NCI-H510A treated with DMSO at 0.1 percent for 48 hours (cell line): Measurements from ENCODE around the gene ASMTL.
"Not testable (repeated sequence)": the region's sequence is repeated elsewhere in the genome, so short reads cannot be mapped to it uniquely, and the experiment has no call there.

Experiments used
- DNase-seq: peaks from one replicate; lab custom pipeline; 2025; lab: John Stamatoyannopoulos, UW

The ASMTL gene

DNA sequence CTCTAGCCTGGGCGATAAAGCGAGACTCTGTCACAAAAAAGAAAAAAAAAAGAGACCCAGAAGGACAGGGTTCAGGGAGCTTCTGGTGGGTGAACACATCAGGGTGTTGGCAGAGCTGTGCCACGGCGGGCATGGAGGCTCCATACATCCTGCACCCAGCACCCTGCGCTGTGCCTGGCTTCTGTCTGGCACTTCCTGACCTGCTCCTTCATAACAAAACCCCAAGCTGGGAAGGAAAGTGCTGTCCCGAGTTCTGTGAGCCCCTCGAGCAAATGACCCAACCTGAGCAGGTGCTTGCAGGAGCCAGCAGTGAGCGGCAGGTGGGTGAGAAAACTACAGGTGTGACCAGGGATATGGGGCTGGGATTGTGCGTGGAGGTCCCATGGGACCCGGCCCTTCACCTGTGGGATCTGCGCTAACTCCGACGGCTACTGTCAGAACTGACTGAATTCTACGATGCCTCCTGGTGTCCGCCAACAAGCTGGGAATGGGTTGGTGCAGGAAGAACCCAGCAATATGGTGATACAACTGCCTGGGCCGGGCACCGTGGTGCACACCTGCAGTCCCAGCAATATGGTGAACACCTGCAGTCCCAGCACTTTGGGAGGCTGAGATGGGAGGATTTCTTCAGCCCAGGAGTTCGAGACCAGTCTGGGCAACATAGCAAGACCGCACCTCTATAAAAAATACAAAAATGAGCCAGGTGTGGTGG is 18.9 kb downstream of the ASMTL start:
- no peak for DNase-seq

DNA sequence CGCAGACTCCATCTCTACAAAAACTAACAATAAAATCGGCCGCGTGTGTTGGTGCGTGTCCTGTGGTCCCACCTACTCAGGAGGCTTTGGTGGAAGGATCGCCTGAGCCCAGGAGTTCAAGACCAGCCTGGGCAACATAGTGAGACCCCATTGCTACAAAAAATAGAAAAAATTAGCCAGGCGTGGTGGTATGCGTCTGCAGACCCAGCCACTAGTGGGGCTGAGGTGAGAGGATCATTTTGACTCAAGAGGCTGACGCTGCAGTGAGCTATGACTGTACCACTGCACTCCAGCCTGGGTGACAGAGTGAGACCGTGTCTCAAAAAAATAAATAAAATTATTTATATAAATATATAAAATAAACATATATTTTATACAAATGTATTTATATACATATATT is 22.3 kb downstream of the ASMTL start:
- no peak for DNase-seq

DNA sequence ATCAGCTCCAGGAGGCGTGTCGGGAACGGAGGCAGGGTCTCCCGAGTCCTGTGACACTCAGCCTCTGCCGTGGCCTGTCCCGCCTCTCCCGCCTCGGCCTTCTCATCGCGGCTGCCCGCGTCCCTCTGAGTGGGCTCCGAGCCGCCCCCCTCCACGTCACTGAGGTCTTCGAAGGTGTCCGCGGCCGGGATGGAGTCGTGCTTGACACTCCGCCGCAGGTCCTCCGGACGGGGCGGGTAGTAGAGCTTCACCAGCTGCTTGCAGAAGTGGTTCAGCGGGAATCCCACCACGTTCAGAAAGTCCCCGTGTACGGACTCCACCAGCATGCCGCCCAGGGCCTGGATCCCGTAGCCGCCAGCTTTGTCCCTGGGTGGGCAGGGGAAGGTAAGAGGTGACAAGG is 25.0 kb downstream of the ASMTL start:
- DNase-seq, result no peak

DNA sequence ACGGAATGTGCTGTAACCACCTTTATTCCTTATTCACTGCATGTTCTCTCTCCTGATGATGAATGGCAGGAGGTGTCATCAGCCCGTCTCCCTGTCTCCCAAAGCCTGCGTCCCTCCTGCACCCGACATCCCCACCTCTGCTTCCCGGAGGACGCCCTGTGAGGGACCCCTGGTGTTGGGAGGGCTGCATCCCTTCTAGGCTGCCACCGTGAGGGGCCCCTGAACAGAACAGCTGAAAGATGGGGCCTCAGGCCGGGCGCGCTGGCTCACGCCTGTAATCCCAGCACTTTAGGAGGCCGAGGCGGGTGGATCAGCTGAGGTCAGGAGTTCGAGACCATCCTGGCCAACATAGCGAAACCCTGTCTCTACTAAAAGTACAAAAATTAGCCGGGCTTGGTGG is 26.4 kb downstream of the ASMTL start:
- not testable (repeated sequence) for DNase-seq

DNA sequence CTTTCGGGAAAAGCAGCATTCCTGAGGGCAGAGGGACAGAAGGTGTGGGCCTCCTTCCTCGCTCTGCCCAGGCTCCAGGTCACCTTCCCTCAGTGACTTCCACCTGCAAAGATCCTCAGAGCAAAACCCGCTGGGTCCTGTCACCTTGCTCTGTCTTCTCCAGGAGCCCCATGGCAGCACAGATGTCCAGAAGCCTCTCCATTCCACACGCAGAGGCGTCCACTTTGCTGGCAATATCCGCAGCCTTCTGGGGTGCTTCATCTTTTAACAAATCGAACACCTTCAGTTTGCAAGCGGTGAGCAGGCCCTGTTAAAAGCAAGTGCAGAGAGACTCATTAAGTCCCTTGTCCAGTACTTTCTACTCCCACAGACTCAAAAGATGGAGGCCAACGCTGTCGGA is 27.3 kb downstream of the ASMTL start:
- no peak for DNase-seq

DNA sequence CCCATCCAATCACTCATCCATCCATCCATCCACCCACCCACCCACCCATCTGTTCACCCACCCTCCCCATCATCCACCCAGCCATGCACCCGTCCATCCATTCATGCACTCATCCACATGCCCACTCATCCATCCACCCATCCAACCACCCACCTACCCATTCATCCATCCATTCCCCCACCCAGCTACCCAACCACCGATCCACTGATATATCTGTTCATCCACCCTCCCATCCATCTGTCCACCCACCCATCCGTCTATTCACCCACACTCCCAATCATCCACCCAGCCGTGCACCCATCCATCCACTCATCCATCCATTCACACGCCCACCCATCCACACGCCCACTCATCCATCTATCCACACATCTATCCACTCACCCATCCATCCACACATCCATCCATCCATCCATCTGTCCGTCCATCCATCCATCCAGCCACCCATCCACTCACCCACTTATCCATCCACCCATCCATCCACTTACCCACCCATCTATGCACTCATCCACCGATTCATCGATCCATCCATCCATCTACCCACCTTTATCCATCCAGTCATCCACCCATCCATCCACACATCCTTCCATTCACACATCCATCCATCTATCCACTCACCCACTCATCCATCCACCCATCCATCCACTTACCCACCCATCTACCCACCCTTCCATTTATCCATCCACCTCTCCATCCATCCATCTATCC is 28.4 kb downstream of the ASMTL start:
- no peak for DNase-seq

DNA sequence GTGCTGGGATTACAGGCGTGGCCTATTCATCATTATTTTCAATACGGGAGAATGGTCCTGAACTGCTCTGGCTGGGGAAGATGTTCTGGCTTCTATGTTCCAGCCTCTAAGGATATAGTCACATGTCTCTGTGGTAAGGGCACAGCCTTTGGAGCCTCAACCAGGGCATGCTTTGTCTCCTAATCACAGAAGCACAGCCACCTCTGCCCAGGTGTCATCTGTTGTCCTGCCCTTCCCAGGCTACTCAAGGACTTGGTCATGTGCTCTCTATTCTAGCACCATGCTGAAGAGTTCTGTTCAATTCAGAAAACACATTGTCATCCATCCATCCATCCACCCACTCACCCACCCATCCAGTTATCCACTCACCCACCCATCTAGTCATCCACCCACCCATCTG is 29.5 kb downstream of the ASMTL start:
- DNase-seq, result no peak

DNA sequence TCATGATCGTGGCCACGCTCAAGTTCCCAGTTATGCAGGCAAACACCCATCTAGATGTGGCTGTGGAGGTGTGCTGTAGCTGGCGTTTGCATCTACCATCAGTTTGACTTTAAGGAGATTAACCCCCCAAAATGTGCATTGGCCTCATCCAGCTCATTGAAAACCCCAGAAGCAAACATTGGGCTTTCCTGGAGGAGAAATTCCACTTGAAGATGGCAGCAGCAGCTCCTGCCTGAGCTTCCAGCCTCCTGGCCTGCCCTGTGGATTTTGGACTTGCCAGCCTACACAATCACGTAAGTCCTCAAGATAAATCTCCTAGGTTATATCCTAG is 30.6 kb downstream of the ASMTL start:
- no peak for DNase-seq

DNA sequence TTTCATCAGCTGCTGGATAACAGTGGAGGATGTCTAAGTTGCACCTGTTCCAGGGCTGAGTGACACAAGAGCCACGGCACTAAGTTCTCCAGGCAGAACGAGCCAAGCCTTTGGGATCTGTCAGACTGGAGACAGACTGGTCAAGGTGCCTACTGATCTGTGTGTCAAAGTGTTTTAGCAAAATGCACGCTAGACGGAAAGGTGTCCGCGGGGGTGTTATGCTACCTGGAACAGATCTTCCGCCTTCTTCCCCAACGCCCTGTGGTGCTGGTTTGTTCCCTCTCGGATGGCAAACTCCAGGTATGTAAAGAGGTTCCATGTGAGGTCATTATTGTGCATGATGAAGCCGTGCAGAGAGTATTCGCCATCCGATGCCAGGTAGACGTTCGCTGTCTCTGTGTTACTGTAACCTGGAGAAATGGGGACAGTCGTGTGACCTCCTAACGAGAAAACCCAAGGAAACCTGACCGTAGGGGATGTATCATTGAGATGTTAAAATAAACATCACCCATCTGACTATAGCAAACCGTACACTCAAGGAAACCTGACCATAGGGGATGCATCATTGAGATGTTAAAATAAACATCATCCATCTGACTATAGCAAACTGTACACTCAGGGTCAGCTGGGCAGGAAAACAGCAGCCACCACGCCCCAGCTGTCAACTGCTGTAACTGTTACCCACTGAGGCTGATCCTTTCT is 31.1 kb downstream of the ASMTL start:
- no peak for DNase-seq

DNA sequence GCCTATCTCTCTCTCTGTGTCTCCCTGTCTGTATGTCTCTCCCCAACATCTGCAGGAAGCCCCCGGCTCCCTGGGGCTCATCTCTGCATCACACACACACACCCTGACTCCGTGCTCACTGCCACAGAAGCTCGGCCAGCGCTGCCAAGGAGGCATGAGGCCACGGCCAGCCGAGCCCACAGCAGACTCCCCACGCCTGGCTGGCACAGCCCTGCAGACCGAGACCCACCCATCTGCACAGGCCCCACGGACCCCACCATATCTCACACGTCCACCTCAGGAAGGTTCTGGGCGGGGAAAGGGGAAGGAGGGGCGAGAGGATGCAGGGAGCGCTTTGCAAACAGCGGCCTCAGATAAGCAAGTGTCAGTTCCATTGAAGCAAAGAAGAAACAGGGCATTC is 32.3 kb downstream of the ASMTL start:
- DNase-seq, result no peak

DNA sequence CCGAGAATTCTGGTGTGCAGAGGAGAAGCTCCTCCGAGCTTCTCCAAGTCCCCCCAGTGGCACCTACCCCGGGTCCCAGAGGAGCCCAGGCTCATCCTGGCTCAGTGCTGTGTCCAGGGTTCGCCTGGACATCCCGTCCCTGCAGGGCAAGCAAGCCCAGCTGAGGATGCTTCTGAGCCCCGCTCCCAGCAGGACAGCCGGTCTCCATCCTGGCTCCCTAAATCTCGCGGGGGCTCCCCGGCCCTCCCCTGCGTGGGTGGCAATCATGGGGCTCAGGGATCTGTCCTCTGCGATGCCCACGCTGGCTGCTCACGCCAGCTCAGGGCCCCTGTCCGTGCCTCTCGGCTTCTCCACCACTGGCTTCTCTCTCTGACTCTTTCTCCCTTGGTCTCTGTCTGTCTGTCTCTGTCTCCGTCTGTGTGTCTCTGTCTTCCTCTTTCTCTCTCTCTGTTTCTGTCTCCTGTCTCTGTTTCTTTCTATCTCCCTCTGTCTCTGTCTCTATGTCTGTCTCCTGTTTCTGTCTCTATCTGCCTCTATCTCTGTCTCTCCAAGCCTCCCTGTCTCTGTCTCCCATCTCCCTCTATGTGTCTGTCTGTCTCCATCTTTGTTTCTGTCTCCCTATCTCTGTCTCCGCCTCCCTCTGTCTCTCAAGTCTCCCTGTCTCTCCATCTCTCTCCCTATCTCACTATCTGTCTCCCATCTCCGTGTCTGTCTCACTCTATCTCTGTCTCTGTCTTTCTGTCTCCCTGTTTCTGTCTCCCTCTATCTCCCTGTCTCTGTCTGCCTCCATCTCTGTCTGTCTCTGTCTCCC is 33.0 kb downstream of the ASMTL start:
- no peak for DNase-seq

DNA sequence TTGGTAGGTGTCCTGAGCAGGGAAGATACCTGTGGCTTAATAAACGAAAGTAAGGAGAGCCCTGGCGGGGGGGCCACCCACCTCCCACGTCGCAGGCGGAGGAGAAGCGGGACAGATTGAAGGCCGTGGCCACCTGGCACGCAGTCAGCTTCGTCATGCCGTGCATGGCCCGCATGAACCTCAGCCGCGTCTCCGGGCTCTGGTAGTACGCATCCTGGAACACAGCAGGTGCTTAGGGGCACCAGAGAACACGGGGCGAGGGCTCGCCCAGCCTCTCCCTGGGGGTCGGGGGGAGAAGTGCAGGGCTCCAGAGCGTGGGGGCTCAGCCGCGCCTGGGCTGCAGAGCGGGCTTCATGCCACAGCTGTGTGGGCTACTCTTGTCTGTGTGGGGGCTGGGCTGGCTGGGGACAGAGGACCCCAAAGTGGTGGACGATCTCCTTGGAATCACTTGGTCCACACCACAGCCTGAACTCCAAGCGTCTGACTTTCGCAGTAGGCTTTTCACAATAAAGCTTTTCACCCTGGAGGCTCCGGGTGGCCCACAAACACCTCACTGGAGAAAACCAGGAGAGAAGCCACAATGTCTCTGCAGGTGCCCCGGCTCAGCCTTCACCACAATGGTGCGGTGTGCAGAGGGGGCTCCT is 33.7 kb downstream of the ASMTL start:
- DNase-seq, result no peak

DNA sequence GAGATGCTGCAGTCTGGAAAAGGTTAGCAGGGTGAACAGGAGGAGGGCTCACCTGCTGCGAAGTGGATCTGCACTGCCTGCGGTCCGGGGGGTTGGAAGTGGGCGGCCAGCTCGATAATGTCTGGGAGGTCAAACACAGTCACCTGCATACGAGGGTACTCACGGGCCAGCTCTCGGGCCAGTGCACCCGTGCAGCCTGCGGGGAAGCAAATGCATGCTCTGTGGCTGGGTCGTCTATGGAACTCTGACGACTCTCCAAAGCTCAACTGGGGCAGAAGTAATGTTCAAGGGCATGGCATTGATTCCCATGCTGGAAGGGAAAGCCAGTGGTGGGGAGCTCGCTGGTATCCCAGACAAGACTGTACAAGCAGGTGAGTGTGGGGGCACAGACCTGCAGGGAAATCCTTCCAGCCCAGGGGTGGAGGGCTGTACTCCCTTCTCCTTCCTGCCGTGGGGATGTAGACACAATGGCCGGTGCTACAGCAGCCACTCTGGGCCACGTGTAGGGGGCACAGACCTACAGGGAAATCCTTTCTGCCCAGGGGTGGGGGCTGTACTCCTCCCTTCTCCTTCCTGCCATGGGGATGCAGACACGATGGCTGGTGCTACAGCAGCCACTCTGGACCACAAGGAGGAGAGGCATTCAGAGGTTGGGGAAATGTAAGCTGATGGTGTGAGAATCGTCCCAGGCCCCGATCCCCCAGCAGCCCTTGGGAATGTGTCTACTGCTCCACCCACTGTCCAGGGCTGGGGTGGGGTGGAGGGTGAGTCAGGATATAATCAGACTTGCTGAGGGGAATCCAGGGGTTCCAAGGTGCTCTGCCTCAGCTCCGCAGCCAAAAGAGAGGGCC is 34.6 kb downstream of the ASMTL start:
- no peak for DNase-seq

DNA sequence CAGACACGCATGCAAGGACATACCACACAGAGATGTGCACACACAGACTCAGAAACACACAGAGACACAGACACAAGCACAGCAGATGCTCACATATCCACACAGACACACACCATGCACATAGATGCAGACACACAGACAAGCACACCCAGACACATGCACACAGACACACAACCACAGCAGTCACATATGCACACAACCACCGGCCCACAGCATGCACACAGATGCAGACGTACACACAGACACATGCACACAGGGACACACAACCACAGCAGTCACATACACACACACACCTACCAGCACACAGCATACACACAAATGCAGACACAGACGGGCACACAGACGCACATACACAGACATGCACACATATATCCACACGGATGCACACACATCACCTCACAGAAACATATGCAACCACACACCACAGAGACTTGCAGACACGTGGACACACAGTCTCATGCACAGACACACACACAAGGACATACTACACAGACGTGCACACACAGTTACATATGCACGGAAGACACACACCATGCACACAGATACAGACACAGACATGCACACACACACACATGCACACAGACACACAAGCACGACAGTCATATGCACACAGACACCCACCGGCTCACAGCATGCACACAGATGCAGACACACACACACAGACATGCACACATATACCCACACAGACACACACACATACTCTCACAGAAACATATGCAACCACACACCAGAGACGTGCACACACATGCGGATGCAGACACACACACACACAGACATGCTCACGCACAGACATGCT is 35.5 kb downstream of the ASMTL start:
- DNase-seq, result no peak

DNA sequence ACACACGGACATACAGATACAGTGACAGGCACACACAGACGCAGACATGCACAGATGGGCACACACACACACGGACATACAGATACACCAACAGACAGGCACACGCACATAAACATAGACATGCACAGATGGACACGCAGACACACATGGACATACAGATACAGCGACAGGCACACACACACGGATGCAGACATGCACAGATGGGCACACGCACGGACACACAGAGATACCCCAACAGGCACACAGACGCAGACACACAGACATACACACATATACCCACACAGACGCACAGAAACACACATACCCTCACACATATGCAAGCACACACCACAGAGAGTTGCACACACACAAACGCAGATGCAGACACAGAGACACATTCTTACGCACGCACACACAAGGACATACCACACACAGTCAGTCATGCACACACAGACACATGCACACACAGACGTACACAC is 36.4 kb downstream of the ASMTL start:
- DNase-seq, result no peak

DNA sequence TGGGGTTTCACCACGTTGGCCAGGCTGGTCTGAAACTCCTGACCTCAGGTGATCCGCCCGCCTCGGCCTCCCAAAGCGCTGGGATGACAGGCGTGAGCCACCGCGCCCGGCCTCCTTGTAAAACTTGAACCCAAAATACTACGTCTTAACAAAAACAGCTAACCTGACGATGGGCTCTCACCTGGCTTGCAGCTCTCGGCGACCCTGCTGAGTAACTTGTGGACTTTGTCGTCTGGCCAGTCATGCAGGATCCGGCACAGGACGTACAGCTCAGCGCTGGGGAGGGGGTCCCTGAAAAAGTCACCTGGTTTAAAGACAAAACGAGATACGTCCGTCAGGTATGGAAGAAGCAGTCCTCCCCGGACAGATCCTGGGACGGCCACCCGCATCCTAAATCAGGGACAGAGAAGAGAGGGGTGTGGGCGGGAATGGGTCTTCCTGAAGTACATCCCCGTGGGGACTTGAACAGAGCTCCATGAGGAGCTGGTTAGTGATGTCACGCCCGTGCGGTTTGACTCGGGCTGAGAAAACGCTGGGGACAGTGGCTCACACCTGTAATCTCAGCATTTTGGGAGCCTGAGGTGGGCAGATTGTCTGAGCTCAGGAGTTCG is 40.1 kb downstream of the ASMTL start:
- no peak for DNase-seq

DNA sequence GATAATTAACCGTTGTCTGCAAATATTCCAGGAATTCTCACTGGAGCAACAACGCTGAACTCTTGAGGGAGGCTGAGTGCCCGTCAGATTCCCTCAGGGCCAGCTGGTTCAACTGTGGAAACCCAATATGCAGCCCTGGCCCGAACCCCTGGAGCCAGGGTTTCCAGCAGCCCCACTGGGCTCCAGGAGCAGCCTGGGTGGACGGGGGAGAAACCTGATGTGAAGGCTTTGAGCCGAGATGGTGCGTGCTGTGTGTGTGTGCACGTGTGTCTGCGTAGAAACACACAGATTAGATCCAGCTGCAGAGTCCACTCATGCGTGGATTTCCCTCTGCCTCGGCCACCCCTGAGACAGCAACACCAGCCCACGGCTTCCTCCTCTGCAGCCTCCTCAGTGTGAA is 41.4 kb downstream of the ASMTL start:
- no peak for DNase-seq

DNA sequence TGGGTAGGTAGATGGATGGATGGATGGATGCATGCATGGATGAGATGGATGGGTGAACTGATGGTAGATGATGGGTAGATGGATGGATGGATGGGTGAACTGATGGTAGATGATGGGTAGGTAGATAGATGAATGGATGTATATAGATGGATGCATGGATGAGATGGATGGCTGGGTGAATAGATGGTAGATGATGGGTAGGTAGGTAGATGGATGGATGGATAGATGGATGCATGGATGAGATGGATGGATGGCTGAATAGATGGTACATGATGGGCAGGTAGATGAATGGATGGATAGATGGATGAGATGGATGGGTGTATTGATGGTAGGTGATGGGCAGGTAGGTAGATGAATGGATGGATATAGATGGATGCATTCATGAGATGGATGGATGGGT is 45.7 kb downstream of the ASMTL start:
- DNase-seq, result no peak

DNA sequence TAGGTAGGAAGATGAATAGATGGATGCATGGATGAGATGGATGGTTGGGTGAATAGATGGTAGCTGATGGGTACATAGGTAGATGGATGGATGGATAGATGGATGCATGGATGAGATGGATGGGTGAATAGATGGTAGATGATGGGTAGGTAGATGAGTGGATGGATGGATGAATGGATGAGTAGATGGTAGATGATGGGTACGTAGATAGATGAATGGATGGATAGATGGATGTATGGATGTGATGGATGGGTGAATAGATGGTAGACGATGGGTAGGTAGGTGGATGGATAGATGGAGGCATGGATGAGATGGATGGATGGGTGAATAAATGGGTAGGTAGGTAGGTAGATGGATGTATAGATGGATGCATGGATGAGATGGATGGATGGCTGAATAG is 46.9 kb downstream of the ASMTL start:
- DNase-seq, result not testable (repeated sequence)

DNA sequence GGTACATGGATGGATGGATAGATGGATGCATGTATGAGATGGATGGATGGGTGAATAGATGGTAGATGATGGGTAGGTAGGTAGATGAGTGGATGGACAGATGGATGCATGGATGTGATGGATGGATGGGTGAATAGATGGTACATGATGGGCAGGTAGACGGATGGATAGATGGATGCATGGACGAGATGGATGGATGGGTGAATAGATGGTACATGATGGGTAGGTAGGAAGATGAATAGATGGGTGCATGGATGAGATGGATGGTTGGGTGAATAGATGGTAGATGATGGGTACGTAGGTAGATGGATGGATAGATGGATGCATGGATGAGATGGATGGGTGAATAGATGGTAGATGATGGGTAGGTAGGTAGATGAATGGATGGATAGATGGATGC is 48.8 kb downstream of the ASMTL start:
- DNase-seq, result not testable (repeated sequence)
